Measurements from ENCODE around the gene HOXB9.

Gene HOXB9

DNA sequence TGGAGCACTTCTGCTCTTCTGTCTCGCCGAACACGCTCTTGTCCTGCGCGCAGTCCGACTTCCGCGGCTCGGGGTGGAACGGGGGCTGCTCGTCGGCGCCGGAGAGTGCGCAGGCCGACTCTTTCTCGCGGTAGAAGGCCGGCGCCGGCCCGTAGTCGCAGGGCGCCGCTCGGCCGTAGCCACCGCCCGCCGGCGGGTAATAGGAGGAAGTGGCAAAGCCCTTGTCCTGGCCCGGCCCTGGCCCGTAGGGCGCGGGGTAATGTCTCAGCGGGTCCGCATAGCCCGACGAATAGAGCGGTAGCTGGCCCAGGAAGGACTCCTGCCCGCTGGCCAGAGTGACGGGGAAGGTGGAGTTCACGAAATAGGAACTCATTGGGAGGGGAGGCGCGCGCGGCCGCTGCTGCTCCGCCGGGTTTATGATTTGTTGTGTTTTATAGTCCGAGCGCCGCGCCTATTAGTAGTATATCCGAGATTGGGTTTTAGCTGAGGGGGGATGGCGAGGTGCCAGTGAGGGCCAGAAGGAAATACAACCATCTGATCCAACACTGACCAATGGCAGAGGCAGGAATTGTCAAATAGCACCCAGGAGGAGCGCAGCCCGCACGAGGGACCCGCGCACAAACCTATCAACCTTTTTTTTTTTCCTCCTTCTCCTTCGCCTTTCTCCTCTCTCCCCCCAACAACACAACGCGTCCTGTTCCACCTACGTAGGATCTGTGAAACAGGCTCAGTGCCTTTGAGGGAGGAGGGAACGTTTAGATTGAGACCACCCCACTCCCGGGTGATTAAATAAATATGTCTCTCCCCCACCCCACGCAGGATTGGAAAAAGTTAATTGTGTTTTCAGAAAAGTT lies 28.2 kb downstream of the HOXB9 start:
- no peak for TF ChIP-seq POLR2AphosphoS5 (IDR thresholded peaks at IDR 0.05; ENCODE audit: low read depth)
- TF ChIP-seq SPI1 (IDR thresholded peaks at IDR 0.05; ENCODE audit: borderline replicate concordance, low read depth), result peak; percentile 62
- TF ChIP-seq, protein P1, sequence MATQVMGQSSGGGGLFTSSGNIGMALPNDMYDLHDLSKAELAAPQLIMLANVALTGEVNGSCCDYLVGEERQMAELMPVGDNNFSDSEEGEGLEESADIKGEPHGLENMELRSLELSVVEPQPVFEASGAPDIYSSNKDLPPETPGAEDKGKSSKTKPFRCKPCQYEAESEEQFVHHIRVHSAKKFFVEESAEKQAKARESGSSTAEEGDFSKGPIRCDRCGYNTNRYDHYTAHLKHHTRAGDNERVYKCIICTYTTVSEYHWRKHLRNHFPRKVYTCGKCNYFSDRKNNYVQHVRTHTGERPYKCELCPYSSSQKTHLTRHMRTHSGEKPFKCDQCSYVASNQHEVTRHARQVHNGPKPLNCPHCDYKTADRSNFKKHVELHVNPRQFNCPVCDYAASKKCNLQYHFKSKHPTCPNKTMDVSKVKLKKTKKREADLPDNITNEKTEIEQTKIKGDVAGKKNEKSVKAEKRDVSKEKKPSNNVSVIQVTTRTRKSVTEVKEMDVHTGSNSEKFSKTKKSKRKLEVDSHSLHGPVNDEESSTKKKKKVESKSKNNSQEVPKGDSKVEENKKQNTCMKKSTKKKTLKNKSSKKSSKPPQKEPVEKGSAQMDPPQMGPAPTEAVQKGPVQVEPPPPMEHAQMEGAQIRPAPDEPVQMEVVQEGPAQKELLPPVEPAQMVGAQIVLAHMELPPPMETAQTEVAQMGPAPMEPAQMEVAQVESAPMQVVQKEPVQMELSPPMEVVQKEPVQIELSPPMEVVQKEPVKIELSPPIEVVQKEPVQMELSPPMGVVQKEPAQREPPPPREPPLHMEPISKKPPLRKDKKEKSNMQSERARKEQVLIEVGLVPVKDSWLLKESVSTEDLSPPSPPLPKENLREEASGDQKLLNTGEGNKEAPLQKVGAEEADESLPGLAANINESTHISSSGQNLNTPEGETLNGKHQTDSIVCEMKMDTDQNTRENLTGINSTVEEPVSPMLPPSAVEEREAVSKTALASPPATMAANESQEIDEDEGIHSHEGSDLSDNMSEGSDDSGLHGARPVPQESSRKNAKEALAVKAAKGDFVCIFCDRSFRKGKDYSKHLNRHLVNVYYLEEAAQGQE (IDR thresholded peaks at IDR 0.05; ENCODE audit: insufficient replicate concordance, low read depth), result no peak
- no peak for TF ChIP-seq GABPA (IDR thresholded peaks at IDR 0.05; ENCODE audit: low read depth)
- TF ChIP-seq, protein P2, sequence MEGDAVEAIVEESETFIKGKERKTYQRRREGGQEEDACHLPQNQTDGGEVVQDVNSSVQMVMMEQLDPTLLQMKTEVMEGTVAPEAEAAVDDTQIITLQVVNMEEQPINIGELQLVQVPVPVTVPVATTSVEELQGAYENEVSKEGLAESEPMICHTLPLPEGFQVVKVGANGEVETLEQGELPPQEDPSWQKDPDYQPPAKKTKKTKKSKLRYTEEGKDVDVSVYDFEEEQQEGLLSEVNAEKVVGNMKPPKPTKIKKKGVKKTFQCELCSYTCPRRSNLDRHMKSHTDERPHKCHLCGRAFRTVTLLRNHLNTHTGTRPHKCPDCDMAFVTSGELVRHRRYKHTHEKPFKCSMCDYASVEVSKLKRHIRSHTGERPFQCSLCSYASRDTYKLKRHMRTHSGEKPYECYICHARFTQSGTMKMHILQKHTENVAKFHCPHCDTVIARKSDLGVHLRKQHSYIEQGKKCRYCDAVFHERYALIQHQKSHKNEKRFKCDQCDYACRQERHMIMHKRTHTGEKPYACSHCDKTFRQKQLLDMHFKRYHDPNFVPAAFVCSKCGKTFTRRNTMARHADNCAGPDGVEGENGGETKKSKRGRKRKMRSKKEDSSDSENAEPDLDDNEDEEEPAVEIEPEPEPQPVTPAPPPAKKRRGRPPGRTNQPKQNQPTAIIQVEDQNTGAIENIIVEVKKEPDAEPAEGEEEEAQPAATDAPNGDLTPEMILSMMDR (IDR thresholded peaks at IDR 0.05; ENCODE audit: insufficient read depth, low read length), result no peak
- H3K4me3 ChIP-seq (replicated peaks; ENCODE audit: insufficient read depth, low read length), result peak overlapping the region; percentile 28
- no peak overlapping the region for H3K27ac ChIP-seq (replicated peaks)
- DNase-seq (ENCODE audit: low read depth in 1 of 2, low spot score in 1 of 2), result peak in 1 of 2 experiments; percentile 24
- H3K27me3 ChIP-seq (ENCODE audit: insufficient read depth, poor library complexity, severe bottlenecking), result peaks cover 79% of the 10 kb centered on the region

DNA sequence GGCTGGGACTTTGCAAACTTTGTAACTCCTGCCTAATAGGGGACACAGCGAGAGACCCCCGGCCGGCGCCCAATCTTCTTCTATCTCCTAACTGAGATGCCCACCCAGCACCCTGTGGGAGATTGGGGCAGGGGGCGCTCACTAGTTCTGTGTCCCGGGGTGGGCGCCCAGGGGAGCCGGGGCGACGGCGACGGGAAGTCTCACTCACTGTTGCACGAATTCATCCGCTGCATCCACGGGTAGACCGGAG lies 28.7 kb downstream of the HOXB9 start:
- Histone ChIP-seq H3K27me3 (ENCODE audit: insufficient read depth, poor library complexity, severe bottlenecking) (peaks cover 81% of the 10 kb centered on the region), H3K27ac (replicated peaks) (no peak overlapping the region), H3K4me3 (replicated peaks; ENCODE audit: insufficient read depth, low read length) (peak overlapping the region; percentile 28)
- DNase-seq (ENCODE audit: low read depth in 1 of 2, low spot score in 1 of 2), result no peak
- no peak for TF ChIP-seq SPI1 (IDR thresholded peaks at IDR 0.05; ENCODE audit: borderline replicate concordance, low read depth)
- no peak for TF ChIP-seq GABPA (IDR thresholded peaks at IDR 0.05; ENCODE audit: low read depth)
- no peak for TF ChIP-seq POLR2AphosphoS5 (IDR thresholded peaks at IDR 0.05; ENCODE audit: low read depth)
- TF ChIP-seq, protein P1 (IDR thresholded peaks at IDR 0.05; ENCODE audit: insufficient replicate concordance, low read depth), result no peak
- TF ChIP-seq, protein P2 (IDR thresholded peaks at IDR 0.05; ENCODE audit: insufficient read depth, low read length), result no peak

DNA sequence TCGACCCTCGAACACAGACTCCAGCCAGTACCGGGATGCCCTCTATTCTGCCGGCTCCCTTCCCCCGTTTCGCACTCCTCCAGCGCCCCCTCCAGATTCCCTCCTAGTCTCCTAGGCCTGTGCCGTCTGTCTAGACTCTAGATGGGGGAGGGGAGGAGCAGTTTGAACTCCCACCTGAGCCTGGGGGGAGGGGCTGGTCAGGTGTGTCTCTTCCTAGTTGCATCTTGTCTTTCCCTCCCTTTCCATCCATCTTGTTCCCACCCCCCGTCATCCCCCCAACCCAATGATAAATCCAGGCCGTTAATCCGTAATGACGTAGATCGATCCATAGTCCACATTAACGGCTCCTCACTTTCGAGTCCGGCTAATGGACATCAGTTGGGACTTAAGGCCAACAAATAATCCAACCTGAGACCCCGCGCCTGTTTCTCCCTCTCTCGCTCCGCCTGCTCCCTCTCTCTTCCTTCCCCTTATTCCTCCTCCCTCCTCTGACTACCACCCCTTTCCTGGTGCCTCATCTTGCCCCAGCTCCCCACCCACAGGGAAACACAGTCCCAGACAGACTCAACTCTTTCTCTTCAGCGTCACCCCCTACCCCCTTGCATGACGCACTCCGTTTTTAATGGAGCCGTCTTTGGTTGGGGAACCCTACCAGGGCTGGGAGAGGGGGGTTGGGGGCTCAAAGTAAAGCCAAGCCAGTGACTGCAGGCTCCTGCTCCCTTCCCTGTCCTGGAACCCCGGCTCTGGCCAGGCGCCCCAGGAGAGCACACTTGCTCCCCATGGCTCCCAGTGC lies 29.2 kb downstream of the HOXB9 start:
- H3K27me3 ChIP-seq (ENCODE audit: insufficient read depth, poor library complexity, severe bottlenecking), result peaks cover 83% of the 10 kb centered on the region
- TF ChIP-seq, protein P1 (IDR thresholded peaks at IDR 0.05; ENCODE audit: insufficient replicate concordance, low read depth), result no peak
- TF ChIP-seq, protein P2 (IDR thresholded peaks at IDR 0.05; ENCODE audit: insufficient read depth, low read length), result no peak
- no peak for TF ChIP-seq SPI1 (IDR thresholded peaks at IDR 0.05; ENCODE audit: borderline replicate concordance, low read depth)
- no peak for TF ChIP-seq GABPA (IDR thresholded peaks at IDR 0.05; ENCODE audit: low read depth)
- no peak for TF ChIP-seq POLR2AphosphoS5 (IDR thresholded peaks at IDR 0.05; ENCODE audit: low read depth)
- no peak for DNase-seq (ENCODE audit: low read depth in 1 of 2, low spot score in 1 of 2)
- no peak overlapping the region for H3K27ac ChIP-seq (replicated peaks)
- no peak overlapping the region for H3K4me3 ChIP-seq (replicated peaks; ENCODE audit: insufficient read depth, low read length)
